Right kidney (tissue), 1 donor: ENCODE measurements around the gene NUTF2.

Experiments
- DNase-seq: peaks from one replicate; pipeline ENCODE4 v3.0.0-alpha.2; 2016

Gene NUTF2

DNA sequence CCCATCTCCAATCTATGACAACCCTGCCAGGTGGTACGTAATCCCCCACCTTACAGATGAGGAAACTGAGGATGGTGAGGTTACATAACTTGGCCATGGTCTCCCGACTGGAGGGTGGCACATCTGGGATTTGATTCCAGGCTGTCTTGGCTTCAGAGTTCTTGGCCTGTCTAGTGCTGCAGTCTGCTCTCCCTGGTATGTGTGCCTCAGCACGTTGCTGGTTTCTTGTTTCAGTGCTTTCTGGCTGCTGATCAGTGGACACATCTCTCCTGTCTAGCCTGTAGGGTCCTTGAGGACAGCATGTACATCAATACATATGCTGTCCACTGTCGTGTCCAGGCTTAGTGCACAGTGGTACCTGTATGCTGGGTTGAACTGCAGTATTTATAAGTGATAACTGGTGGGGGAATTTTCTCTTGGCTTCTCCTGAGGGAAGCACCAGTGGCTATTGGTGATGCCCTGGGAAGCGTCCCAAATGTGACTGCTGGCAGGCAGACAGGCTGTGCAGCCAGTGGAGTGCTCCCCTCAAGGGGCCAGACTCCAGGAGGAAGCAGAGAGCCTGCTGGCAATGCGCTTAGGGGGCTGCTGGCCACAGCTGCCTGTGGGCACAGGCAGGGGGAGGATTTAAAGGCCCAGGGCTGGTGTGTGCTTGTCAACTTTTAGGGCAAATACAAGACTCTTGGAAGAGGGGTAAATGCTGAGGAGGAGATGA is 70.6 kb downstream of the NUTF2 start:
- no peak for DNase-seq

GRCh38 chr16:67917852-67918236 is 71.1 kb downstream of the NUTF2 start:
- no peak for DNase-seq

DNA sequence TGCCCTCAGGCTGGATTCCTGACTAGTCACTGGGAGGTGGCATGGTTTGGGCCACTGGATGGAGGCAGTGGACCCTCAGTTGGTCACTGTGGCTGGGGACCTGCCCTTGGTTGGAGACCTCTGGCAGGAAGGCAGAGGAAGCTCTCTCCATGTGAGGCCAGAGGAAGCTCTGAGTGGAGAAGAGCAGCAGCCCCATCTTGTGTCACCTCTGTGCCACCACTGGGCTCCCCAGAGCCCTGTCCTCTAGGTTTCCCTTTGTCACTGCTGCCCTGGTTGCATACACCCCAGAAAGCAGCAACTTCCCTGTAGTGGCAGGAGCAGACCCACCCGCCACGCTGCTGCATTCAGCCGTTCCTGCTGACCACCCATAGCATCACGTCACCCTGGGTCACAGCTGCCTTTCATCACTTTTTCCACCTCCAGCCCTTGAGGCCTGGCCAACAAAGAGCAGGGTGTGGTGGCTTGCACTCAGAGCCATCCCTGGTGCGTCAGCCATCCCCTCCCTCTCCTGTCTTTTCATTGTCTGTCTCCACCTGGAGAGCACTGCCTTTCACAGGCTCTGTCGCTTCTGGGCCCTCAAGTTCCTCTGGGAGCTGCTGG is 73.0 kb downstream of the NUTF2 start:
- DNase-seq: no peak
